NCI-H748 treated with DMSO at 0.1 percent for 48 hours (cell line): Measurements from ENCODE around the gene BANF1.

Experiments used
- DNase-seq: peaks from one replicate; lab custom pipeline; 2025; lab: John Stamatoyannopoulos, UW

BANF1 gene

DNA sequence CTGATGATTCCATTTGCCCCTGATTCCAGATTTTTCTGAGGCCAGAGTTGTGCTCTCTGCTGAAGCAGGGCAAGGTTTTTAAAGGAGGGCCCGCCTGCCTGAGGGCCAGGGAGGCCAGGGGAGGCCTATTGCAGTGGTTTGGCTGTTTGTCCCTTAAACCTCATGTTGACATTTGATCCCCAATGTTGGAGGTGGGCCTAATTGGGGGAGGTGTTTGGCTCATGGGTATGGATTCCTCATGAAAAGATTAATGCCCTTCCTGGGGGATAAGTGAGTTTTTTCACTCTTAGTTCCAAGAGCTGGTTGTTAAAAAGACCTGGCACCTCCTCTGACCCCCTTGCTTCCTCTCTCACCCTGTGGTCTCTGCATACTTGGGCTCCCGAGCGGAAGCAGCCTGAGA is 37.5 kb downstream of the BANF1 start:
- no peak for DNase-seq

- no peak for DNase-seq
Measured at GRCh38 chr11:66042227-66042995, 40.1 kb downstream of the BANF1 start.

- DNase-seq, result no peak
Measured at GRCh38 chr11:66042996-66043906, 40.9 kb downstream of the BANF1 start.

- no peak for DNase-seq
Measured at GRCh38 chr11:66044757-66045156, 42.5 kb downstream of the BANF1 start.

GRCh38 chr11:66045177-66045639 is 42.9 kb downstream of the BANF1 start:
- DNase-seq, result peak; percentile 69

DNA sequence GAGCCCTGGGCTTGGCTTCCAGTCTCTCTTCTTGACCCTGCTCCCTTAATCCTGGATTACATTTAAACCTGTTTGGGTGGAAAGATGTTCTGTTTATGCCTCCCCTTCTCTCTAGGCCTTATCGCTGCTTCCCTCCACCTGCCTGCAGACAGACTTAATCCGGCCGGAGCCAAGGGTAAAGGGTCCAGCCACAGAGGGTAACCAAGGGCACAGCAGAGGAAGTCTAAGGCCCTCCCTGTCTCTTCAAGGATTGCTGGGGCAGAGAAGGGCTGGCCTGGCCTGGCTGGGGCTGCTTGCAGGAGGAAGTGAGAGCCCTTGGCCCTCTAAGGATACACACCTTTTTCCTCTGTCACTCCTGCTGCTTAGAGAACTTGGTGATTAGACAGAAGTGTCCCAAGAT is 44.6 kb downstream of the BANF1 start:
- DNase-seq, result no peak

DNA sequence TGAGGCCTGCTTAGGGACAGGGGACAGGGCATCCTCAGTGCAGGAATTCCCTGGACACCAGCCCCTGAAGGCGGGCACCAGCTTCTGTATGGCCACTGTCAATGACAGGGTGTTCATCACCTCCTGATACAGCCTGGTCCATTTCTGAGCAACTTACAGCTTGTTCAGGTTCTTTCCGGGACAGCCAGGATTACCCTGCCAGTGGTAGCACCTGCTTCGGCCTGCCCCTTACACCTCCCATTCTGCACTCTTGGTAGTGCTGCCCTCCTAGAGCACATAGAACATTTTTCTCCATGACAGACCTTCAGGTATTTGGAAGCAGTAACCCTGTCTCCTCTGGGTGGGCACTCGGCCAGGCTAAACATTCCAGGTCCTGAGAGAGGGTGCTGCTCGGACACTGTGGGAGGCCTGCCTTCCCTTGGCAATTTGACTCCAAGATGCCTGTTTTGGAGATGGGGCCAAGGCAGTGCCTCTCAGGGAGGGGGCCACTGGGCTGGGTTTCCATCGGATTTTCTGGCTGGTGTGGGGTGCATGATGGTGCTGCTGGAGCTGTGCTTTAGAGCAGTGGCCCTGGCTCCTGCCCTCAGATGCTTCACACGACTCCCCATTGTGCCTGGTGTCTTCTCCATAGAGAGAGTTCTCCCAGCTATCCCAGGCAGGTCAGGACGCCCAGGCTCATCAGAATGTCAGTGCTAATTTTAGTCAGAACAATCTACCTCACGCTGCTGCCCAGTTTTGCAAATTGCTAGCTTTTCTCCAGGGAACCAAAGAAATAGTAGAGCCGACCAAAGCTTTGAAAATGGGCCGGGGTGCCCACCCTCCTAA is 45.5 kb downstream of the BANF1 start:
- DNase-seq, result no peak

GRCh38 chr11:66048547-66049323 is 46.4 kb downstream of the BANF1 start, which contains the start of gene GAL3ST3:
Gene GAL3ST3 (minus strand): TSS chr11:66049161. CDS start chr11:66045415, 3,746 bp downstream.
- DNase-seq, result no peak

- no peak for DNase-seq
Measured at GRCh38 chr11:66050581-66051231, 48.4 kb downstream of the BANF1 start.

GRCh38 chr11:66051371-66051765 is 49.1 kb downstream of the BANF1 start:
- no peak for DNase-seq

DNA sequence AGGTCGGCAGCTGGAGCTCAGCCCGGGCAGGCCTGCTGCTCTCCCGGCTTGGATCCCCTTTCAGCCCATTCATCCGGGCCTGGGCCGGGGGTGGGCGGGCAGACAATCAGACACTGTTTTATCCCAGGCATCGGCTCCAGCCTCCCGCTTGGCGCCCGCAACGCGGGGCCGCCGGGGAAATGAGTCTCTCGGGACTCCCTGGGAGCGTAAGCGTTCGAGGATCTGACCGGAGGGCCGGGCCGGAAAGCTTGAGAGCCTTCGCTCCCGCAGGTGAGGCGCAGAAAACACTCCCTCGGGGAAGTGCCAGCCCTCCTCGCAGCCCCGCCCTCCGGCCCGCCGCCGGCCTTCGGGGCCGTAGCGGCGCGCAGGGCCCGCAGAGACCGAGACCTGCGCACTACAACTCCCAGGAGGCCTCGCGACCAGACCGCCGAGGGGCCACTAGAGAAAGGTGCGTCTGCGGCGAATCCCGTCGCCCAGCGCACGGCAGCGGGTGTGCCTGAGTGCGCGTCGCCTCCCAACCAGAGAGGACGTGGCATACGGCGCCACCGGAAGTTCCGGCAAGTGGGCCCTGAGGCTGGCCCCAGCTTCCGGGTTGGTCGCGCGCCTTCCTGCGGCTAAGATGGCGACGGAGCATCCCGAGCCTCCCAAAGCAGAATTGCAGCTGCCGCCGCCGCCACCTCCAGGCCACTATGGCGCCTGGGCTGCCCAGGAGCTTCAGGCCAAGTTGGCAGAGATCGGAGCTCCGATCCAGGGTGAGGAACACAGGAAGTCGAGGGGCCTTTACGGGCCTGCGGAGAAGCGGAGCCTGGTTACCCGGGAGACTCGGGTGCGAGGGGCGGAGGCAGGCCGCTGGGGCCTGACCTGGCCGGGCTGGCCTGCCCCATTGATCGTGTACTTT is 49.7 kb downstream of the BANF1 start, which contains the start of gene SF3B2:
Gene SF3B2 (plus strand): TSS at position 599 of the 898 bp plus-strand sequence. CDS start 21 bp downstream, at position 620.
- peak; percentile 95 for DNase-seq

DNA sequence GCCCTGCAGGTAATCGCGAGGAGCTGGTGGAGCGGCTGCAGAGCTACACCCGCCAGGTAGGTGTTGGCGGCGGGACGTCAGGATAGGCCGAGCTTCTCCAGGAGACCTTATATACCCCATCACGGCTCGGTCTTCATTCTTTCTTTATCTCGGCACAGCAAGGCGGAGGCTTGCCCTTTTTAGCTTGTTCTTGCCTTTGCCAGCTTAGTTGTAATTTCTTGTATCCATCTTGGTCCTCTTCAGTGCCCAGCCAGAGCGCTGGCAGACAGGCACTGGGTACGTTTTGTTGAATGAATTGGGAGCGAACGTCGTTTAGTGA is 50.3 kb downstream of the BANF1 start:
- DNase-seq, result no peak
